Stimulated activated CD8-positive, alpha-beta memory T cell treated with anti-CD3 and anti-CD28 coated beads, Interleukin-4, amount 100 ng/mL, for 48 hours (primary cell): ENCODE measurements around the gene AFDN.
"Not testable (repeated sequence)": the region's sequence is repeated elsewhere in the genome, so short reads cannot be mapped to it uniquely, and the experiment has no call there.

Source experiments
- DNase-seq: peaks from one replicate; pipeline ENCODE4 v3.0.0-alpha.2; 2020

AFDN gene

DNA sequence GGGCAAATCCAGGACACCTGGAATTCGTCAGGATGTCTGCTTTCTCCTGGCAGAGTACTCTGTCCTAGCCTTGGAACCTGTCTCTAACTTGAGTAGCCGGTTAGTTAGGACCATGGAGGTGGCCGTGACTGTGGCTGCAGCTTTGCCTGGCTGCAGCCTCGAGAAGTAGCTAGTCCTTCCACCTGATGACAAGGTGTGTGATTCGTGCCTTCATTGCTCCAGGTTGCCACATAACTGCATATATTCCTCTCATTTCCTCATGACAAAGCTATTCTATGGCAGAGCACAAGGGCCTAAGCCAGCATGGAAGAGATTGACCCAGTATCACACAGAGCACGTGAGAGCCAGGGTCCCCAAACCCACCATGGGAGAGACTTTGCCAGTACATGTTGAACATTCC, 130.9 kb downstream of the AFDN start:
- DNase-seq: no peak

DNA sequence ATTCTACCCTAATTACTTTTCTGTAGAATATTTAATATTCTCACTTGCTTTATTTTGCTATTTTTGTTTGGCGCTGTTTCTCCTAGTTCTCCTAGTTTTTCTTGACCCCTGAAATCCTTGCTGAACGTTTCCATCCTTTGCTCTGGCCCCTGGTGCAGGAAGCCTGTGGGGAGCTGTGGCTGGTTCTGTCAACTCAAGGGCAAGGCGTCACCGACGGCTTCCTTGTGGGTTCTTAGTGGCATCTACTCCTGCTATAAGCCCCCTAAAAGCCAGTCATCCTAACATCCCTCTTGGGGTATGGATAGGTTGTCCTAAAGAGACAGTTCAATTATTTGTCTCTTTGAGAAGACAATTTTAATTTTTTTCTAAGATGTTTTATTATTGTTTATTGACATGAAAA, 133.9 kb downstream of the AFDN start:
- no peak for DNase-seq

DNA sequence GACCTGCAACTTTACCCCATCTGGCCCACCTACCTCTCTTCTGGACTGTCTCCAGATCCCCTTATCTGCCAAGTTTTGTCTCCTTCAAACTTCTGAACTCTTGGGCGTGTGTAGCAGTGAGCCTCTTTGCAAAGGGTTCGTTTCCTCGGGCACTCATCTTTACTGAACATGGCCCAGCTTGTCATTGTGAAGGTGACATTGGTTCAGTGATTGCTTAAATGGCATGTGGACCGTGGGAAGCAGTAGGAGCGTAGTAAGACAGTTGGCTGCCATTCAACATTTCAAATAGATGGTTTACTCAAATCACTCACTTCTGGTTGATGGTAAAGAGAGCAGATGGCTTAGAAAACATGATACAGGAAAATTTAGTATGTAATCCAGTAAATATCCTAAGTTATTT, 136.0 kb downstream of the AFDN start:
- no peak for DNase-seq

DNA sequence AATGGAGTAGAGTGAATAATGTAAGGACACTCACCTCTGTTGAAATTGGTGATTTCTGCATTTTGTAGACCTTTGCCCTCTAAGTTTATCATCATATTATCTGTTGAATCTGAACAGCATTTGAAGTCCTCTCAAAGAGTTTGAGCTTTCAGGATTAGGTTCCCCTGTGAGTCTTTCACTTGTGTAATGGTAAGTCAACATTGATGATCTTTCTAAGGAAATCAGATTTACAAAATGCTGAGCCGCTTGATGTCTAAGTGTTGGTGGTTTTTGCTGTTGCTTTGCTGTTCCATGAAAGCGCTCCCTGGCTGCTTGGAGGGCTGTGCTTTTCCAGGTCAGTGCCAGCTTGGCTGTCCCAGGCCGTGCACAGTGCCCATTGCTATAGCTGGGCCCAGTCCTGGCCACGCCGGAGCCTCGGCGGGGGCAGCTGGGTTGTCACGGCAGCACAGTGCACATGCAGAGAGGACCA, 136.9 kb downstream of the AFDN start:
- no peak for DNase-seq

DNA sequence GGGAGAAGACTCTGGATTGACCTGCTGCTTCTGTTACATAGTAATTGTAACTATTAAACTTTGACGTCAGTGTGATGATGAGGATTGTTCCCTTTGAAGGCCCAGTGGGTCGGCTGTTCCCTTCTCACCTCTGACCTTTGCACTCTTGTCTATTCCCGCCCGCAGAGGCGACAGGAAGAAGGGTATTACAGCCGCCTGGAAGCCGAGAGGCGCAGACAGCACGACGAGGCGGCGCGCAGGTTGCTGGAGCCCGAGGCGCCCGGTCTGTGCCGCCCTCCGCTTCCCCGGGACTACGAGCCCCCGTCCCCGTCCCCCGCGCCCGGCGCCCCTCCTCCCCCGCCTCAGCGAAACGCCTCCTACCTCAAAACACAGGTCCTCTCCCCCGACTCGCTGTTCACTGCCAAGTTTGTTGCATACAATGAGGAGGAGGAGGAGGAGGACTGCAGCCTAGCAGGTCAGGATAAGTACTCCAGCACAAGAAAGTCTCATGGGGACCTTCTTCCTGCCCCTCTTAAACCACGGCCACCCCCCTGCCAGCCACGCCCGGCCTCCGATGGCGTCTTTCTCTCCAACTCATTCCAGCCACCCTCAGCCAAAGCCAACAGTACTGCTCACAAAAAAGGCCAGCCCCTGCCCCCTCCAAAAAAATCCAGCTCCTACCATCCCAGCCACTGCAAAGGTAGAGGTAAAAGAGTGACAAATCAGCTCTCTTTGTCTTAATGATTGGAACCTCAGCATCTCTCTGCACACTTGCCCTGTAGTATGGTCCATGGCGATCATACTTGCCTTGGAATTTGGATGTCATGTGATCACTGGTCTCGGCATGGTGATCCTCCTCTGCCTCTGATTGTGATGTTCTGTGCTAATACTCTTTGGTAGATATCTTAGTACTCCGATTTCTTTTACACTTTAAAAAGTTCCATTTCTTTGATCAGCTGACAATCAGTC, 139.2 kb downstream of the AFDN start:
- no peak for DNase-seq

DNA sequence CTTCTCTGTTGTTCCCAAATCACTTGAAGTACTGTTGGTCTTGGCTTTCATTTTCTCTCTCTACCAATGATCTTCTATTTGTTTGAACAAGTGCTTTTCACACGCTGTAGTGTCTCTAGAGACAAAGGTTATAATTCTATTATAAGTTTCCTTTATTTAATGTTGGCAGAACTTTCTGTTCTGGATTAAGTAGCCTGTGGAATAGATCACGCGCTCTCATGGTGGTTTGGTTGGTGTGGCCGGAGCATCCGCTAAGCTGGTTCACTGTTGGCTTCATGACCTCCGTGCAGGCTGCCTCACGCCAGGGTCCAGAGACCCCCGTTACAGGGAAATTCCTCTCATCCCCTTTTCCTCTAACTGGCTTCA, 139.8 kb downstream of the AFDN start:
- DNase-seq: no peak

DNA sequence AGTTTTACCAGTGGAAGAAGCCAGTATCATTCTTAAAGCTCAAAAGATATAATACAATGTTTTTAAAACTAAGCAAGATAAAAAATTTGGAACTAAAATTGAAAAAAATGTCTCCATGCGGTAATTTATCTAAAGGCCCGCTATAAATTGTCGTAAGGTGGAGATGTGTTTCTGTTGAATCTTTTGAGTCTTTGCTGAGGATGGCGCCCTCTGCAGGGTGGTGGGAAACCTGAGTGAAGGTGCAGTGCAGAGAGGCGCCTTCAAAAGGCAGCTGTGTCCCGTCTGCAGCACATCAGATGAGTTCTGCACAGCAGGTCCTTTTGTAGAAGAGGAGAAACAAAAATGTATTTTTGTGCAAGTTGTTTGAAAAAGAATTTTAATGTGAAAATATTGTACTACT, 141.4 kb downstream of the AFDN start:
- DNase-seq: peak; percentile 53

DNA sequence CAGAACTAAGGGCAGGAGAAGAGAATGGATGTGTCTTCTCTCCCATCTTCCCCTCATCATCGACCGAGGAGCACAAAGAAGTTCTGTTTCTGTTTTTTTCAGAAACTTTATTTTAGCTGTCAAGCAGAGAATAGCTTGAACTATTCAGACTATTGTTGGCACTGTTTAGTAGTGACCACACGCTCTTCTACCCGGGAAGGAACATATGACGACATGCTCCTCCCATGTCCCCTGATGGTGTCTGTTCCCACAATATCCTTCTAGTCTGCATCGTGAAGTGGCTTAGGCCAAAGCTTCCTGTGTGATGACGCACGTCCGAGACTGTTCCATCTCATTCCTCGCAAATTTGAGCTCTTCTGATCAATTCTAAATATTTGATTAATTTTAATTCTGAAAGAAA, 143.5 kb downstream of the AFDN start:
- DNase-seq: no peak

DNA sequence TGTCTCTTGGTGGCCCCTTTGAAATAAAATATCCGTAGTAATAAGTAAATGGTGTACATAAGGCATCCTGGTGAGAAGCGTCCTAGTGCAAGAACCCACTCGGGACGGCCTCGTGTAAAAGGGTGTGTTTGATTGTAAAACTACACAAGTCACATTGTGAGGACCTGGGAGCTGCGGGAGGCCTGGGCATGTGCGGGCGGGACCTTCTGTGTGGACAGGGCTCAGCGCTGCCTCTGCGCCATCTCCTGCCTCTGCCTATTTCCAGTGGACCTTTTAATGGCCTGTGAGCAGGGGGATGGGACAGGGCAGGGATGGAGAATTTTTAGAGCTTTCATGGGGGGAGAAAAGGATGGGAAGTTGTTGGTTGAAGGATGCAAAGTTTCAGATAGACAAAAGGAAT, 145.5 kb downstream of the AFDN start:
- no peak for DNase-seq

DNA sequence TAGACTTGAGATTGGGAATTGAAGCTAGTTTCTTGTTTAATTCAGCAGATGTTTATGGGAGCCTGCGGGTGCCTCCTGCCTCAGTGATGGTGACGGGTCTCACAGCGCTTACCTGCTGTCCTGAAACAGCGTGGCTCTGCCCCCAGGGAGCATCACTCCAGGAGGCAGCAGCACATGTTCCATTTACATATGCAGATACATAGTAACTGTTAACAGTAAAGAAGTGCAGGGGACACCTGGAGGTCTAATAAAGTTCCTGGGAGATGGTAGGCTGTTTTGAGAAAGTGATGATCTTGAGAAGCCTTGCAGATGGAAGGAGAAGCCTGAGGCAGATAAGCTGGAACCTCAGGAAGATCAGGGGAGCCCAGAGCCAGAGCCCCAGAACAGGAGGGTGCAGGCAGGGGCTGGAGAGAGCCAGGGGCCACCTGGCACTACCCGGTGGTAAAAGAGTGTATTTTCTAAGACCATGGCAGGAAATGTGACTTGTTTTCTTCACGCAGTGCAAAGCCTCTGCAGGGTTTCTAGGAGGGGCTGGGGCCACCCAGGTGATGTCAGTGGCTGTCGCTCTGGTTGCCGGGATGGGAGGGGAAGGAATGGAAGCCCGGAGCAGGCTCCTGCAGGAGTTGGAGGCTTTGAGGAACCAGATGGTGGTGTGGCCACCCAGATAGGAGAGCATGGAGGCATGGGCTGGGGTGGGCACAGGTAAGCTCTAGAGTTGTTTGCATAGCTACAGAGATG, 146.6 kb downstream of the AFDN start:
- DNase-seq: no peak

DNA sequence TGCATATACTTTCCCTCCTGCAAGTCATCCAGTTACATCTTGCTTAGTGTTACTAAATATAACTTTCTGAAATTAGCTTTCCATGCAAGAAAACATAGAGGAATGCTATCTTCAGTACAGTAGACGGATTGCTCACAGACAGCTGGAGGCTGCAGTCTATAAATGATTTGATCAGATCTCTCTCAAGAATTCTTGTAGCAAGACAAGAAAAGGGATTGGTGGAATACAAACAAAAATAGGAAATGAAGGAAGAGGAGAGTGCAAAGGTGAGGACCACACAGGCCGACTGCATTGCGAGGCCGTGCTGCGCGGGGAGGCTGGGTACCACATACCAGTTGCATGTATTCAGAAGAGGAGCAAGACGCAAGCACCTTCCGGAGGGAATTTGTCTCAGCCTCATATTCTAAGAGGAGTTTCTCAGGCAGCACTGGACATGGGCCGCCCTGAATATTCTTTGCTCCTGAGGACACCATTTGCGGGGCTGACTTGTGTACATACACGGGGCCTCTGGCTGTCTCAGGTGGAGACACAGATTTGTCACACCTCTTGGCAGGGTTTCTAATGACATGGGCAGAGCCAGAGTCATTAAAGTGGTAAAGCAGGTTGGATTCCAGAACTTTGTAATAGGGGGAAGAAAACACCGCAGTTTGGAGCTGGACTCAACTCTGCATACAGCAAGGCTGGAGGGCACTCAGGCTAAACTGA, 148.1 kb downstream of the AFDN start:
- DNase-seq: no peak

DNA sequence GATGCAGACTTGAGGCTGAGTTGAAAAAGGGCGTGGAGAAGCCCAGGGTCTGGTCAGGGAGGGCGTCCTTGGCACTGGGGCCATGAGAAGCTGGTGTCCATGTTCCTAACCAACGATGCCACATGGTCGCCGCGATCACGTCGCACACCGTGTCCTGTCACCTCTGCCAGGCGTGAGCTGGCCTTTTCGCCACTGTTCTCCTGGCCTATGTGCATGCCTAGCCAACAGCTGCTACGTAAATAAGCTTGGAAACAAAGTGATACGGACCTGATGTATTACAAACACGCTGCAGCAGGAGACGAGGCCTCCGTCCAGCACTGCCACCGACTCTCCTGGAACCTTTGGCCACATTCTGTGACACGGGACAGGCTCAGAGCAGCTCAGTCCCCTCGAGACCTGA, 148.7 kb downstream of the AFDN start:
- no peak for DNase-seq

DNA sequence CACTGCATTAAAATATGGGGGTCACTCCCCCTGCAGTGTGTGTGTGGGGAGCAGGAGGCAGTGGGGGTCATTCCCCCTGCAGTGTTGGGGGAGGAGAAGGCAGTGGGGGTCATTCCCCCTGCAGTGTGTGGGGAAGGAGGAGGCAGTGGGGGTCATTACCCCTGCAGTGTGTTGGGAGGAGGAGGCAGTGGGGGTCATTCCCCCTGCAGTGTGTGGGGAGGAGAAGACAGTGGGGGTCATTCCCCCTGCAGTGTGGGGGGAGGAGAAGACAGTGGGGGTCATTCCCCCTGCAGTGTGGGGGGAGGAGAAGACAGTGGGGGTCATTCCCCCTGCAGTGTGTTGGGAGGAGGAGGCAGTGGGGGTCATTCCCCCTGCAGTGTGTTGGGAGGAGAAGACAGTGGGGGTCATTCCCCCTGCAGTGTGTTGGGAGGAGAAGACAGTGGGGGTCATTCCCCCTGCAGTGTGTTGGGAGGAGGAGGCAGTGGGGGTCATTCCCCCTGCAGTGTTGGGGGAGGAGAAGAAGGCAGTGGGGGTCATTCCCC, 149.5 kb downstream of the AFDN start:
- DNase-seq: not testable (repeated sequence)

DNA sequence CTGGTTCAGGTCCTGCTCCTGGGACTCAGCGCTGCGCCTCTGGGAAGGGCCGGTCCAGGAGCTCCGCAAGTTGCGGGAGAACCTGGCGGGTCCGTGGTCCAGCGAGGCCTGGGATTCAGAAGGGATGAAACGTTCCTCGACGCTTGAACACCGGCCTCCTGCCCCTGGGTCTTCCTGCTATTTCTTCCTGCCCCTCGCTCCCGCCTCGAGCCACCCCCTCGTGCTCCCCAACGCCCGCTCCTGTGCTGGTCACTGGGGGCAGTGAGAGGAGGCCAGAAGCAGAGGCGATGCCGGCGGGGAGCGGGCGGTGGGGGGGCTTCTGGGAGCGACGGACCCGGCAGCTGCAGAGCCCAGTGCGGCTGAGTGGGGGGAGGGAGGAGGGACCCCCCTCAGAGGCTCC, 150.0 kb downstream of the AFDN start:
- DNase-seq: no peak

DNA sequence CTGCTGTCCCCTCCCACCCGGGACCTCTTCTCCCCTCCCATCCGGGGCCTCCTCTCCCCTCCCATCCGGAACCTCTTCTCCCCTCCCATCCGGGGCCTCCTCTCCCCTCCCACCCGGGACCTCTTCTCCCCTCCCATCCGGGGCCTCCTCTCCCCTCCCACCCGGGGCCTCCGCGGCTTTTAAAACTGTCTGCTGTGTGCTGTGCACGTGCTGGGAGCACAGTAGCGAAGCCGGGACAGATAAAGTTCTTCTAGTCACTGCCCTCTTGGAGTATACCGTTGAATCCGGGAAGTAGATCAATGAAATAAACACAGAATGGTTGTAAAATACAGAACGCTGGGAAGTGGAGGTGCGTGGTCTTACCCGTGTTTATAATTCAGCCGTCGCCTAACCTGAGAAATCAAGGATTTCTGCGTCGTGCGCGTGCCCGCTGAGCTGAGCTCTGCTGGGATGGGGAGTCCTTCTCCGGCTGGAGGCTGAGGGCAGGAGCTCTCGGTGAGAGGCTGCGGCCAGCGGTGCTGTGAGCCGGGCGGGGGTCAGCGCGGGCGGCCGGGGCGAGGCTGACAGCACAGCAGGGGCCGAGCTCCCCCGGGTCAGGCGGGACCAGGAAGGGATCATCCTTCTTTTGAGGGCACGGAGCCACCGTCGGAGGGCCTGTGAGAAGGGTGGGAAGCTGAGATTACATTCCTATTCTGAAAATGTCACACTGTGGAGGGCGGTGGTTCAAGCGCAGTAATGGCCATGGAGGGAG, 151.2 kb downstream of the AFDN start:
- DNase-seq: no peak

DNA sequence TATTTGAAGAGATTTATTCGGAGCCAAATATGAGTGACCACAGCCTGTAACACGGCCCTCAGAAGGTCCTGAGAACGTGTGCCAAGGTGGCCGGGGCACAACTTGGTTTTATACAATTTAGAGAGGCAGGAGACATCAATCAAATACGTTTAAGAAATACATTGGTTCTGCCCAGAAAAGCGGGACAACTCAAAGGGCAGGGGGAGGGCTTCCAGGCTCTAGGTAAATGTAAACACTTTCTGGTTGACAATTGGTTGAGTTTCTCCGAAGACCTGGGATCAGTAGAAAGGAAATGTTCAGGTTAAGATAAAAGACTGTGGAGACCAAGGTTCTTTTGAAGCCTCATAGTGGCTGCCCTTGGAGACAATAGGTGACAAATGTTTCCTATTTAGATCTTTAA, 151.9 kb downstream of the AFDN start:
- DNase-seq: no peak

DNA sequence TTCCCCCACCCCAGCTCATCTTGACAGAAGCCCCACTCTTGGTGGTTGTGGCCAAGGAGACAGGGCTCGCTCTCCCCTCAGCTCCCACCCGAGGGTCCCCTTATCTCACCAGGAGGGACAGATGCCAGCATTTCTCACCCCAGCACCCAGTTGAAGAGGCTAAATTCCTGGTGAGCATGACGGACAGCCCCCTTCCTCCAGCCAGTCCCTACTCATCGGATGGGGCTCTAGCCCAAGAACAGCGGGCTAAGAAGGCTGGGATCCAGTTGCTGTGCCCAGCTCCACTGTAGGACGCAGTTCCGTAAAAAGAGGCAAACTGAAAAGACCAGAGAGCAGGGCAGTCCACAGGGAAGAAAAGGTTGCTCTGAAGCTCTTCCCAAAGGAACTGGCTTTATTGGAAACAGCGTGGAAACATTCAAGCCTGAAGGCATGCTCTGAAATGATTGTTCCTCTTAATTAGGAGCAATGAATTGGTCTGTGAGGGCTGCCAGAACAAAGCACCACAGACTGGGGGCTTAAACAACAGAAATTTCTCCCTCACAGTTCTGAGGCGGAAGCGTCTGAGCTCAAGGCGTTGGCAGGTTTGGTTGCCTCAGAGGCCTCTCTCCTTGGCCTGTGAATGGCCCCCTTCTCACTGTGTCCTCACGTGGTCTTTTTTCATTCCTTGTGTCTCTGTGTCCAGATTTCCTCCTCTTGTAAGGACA, 152.9 kb downstream of the AFDN start:
- DNase-seq: no peak

DNA sequence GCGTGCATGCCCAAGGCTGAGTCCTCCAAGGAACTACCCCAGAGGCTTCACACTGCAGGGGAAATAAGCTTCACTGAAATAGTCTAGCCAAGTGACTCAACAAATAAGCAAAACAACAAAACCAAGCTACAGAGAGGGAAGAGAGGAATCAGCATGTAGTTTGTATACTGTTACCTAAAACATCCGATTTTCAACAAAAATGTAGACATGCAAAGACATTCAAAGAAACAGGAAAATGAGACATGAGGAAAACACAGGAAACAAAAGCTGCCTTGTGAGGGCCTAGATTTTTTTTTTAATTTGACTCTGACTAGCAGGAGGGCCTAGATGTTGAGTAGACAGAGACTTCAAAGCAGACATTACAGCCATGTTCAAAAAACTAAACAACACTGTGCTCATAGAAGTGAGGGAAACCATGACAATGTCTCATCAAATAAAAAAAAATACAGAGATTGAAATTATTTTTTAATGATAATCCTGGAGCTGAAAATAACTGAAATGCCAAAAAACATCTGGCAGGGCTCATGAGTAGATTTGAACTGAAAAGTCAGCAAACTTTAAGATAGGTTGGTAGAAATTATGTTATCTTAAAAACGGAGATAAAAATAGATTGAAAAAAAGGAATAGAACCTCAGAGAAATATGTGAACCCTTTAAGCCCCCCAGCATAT, 154.3 kb downstream of the AFDN start:
- no peak for DNase-seq

DNA sequence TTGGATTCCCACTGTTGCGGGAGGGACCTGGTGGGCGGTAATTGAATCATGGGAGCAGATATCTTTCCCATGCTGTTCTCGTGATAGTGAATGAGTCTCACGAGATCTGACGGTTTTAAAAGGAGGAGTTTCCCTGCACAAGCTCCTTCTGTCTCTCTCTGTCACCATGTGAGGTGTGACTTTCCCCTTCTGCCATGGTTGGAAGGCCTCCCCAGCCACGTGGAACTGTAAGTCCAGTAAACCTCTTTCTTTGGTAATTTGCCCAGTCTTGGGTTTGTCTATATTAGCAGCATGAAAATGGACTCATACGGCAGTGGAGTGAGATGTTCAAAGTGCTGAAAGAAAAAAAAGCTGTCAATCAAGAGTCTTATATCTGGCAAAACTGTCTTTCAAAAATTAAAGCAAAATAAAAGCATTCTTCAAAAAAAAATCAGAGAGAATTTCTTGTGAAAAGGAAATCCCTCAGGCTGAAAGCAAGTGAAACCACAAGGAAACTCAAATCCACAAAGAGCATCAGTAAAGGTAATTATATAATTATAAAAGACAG, 155.3 kb downstream of the AFDN start:
- DNase-seq: no peak

DNA sequence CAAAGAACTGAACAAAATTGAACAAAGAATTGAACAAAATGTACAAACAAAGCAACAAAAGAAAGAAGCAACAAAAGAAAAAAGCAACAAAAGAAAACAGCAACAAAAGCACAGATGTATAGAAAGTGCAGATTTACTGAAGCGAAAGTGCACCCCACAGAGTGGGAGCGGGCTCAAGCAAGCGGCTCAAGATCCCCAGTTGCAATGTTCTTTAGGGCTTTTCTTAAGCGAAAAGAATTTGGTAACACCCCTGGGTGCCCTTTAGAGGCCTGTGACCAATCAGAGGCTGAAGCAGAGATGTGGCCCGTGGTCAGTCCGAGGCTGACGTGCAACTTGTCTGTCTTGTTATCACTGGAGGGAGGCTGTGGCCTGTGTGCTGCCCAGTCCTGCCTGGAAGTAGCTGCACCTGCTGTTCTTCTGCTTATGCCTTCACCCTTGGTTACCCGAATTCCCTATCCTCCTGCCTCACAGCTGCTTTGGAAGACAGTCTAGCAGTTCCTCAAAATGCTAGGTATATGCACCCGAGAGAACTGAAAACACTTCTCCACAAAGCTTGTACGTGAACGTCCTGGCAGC, 157.5 kb downstream of the AFDN start:
- DNase-seq: no peak
